CD14-positive monocyte (primary cell): Measurements from ENCODE around the gene WWC1. TPM values are rescaled to one million over a fixed set of nuclear protein-coding genes. Genes with fewer than 3 reads are reported as not detected.

Source experiments
- DNase-seq, 3 donors: peaks; one replicate each; pipeline ENCODE4 v3.0.0-alpha.2; 2011 to 2022
- H2AFZ ChIP-seq: 2 replicates; pipeline ENCODE4 v1.6.0; 2012; ENCODE audit warnings: mild to moderate bottlenecking, low read depth, low read length, inconsistent platforms; ENCODE audit not compliant: insufficient read depth, poor library complexity, severe bottlenecking
- H3K27ac ChIP-seq, 2 donors: 1 replicate in 1 of 2; 2 replicates in 1 of 2; pipeline ENCODE4 v1.5.1; 2012 to 2013; ENCODE audit warnings: low read length in 2 of 2, control low read depth in 1 of 2, inconsistent platforms in 1 of 2, low read depth in 1 of 2, mild to moderate bottlenecking in 1 of 2
- H3K27me3 ChIP-seq, 2 donors: one replicate each; pipeline versions ENCODE4 v1.6.0 to v1.6.1; 2011 to 2013; ENCODE audit warnings: low read length in 2 of 2; ENCODE audit not compliant: control insufficient read depth in 2 of 2, insufficient read depth in 2 of 2
- H3K36me3 ChIP-seq, 2 donors: replicated peaks in 1 of 2; 1 replicate in 1 of 2; 2 replicates in 1 of 2; pipeline versions ENCODE4 v1.5.1 to v1.6.1; 2012 to 2013; ENCODE audit warnings: low read length in 2 of 2, control low read depth in 1 of 2, inconsistent platforms in 1 of 2, mild to moderate bottlenecking in 1 of 2; ENCODE audit not compliant: insufficient read depth in 2 of 2, control insufficient read depth in 1 of 2
- H3K4me1 ChIP-seq, 2 donors: 1 replicate in 1 of 2; 2 replicates in 1 of 2; pipeline versions ENCODE4 v1.5.1 to v1.6.1; 2012 to 2013; ENCODE audit warnings: low read length in 2 of 2, control low read depth in 1 of 2, inconsistent platforms in 1 of 2, mild to moderate bottlenecking in 1 of 2, moderate library complexity in 1 of 2; ENCODE audit not compliant: insufficient read depth in 2 of 2, control insufficient read depth in 1 of 2
- H3K4me2 ChIP-seq: replicated peaks from 2 replicates; pipeline ENCODE3; 2012; ENCODE audit warnings: low read length, moderate library complexity, mild to moderate bottlenecking; ENCODE audit not compliant: poor library complexity, severe bottlenecking; ENCODE audit errors: extremely low read depth
- H3K4me3 ChIP-seq, 3 experiments: fragments of 200-600 bp in 1 of 3; sonication (generic) in 1 of 3; replicated peaks in 1 of 3; 1 replicate in 2 of 3; 2 replicates in 1 of 3; pipeline ENCODE4 v1.5.1; 2011 to 2013; ENCODE audit warnings: low read length in 3 of 3, mild to moderate bottlenecking in 3 of 3, control low read depth in 2 of 3, low read depth in 2 of 3, inconsistent platforms in 1 of 3, moderate library complexity in 1 of 3
- H3K79me2 ChIP-seq: 2 replicates; pipeline ENCODE4 v1.6.0; 2012; ENCODE audit warnings: mild to moderate bottlenecking, control low read depth, inconsistent platforms, low read length, moderate library complexity; ENCODE audit not compliant: insufficient read depth
- H3K9ac ChIP-seq: 2 replicates; pipeline ENCODE4 v1.6.0; 2017; ENCODE audit warnings: low read length, mild to moderate bottlenecking; ENCODE audit not compliant: insufficient read depth, poor library complexity, severe bottlenecking
- H3K9me3 ChIP-seq, 2 donors: replicated peaks in 1 of 2; 1 replicate in 1 of 2; 2 replicates in 1 of 2; pipeline versions ENCODE4 v1.5.1 to v1.6.1; 2012 to 2013; ENCODE audit warnings: low read length in 2 of 2, control low read depth in 1 of 2; ENCODE audit not compliant: control insufficient read depth in 1 of 2, insufficient read depth in 1 of 2
- H4K20me1 ChIP-seq: 2 replicates; pipeline ENCODE4 v1.6.0; 2012; ENCODE audit warnings: mild to moderate bottlenecking, low read length, control low read depth, moderate library complexity; ENCODE audit not compliant: insufficient read depth
- H3K27ac Mint-ChIP-seq, 7 donors: one replicate each; pipeline ENCODE4 v1.8.0; 2020; ENCODE audit warnings: mild to moderate bottlenecking in 7 of 7, mixed read lengths in 7 of 7, moderate library complexity in 6 of 7, inconsistent platforms in 2 of 7
- H3K27me3 Mint-ChIP-seq, 3 donors: one replicate each; pipeline ENCODE4 v1.8.0; 2021 to 2022; ENCODE audit warnings: low read depth in 3 of 3, mild to moderate bottlenecking in 3 of 3, mixed read lengths in 3 of 3, moderate library complexity in 3 of 3, inconsistent platforms in 1 of 3
- H3K36me3 Mint-ChIP-seq, 2 donors: one replicate each; pipeline ENCODE4 v1.8.0; 2020; ENCODE audit warnings: mixed read lengths in 2 of 2, inconsistent platforms in 1 of 2, mild to moderate bottlenecking in 1 of 2
- H3K4me1 Mint-ChIP-seq: one replicate; pipeline ENCODE4 v1.8.0; 2020; ENCODE audit warnings: mild to moderate bottlenecking, mixed read lengths
- H3K4me3 Mint-ChIP-seq, 2 donors: one replicate each; pipeline ENCODE4 v1.8.0; 2020; ENCODE audit warnings: mild to moderate bottlenecking in 2 of 2, mixed read lengths in 2 of 2, moderate library complexity in 1 of 2
- H3K9me3 Mint-ChIP-seq, 7 donors: one replicate each; pipeline ENCODE4 v1.8.0; 2020 to 2022; ENCODE audit warnings: mixed read lengths in 7 of 7, mild to moderate bottlenecking in 6 of 7, moderate library complexity in 6 of 7, inconsistent platforms in 2 of 7
- CTCF ChIP-seq: fragments of 200-600 bp; IDR thresholded peaks from one replicate; pipeline ENCODE4 v1.8.0; 2022; ENCODE audit warnings: antibody characterized with exemption, mild to moderate bottlenecking
- WGBS: methylation state at CpG from one replicate; pipeline ENCODE4 v1.1.5; 2013; ENCODE audit warnings: missing lambda C conversion rate; ENCODE audit not compliant: insufficient coverage; 5-methylcytosine and 5-hydroxymethylcytosine counted together
- intact Hi-C, 2 donors: fragments of 100-400 bp; cut with micrococcal nuclease; formaldehyde crosslinking; loops; one replicate each; pipeline versions ENCODE4 v1.15.0 to v1.15.1; 2023
- polyA plus RNA-seq, 3 donors: library from polyadenylated mRNA; depleted of rRNA in 1 of 3; unstranded in 2 of 3; stranded (reverse) in 1 of 3; fragments of 300-500 nt in 2 of 3; fragments of >200 nt in 1 of 3; fragmentation: Illumina TruSeq in 2 of 3; gene quantifications; 1 replicate in 2 of 3; 2 replicates in 1 of 3; pipeline ENCODE4 v1.2.3, GENCODE V29; 2012 to 2021

WWC1 gene
- polyA plus RNA-seq, 3 donors, result not detected

DNA sequence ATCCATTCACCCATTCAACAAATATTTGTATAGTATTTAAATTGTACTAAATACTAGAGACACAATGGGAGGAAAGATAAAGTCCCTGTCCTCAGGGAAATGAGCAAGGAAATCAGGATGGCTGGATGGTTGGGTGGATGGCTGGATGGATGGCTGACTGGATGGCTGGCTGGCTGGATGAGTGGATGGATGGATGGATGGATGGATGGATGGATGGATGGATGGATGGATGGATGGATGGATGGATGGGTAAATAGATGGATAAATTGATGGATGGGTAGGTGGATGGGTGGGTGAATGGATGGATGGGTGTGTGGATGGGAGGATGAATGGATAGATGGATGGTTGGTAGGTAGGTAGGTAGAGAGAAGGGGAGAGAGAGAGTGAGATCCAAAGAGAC, 41.5 kb upstream of the WWC1 start:
- Histone ChIP-seq H3K9me3 (peaks cover 0 to 8% of the 10 kb centered on the region in 2 donors), H2AFZ (no peak overlapping the region), H3K36me3 (no peaks in the 10 kb centered on the region), H3K4me1 (no peaks in the 10 kb centered on the region), H3K27me3 (no peaks in the 10 kb centered on the region), H3K4me3 (no peak overlapping the region), H4K20me1 (no peaks in the 10 kb centered on the region), H3K9ac (no peak overlapping the region), H3K4me2 (no peak overlapping the region), H3K27ac (no peak overlapping the region), H3K79me2 (no peaks in the 10 kb centered on the region)
- H3K27me3 Mint-ChIP-seq, result peaks cover 0 to 5% (median 1%) of the 10 kb centered on the region in 3 donors
- intact Hi-C loops, result no loop called here
- H3K27ac Mint-ChIP-seq, result peak overlapping the region in 1 of 7 donors; percentile 24
- peaks cover 2 to 10% (median 8%) of the 10 kb centered on the region in 7 donors for H3K9me3 Mint-ChIP-seq
- no peak for TF ChIP-seq CTCF
- H3K4me3 Mint-ChIP-seq, result no peak overlapping the region
- no peaks in the 10 kb centered on the region for H3K4me1 Mint-ChIP-seq
- DNase-seq, result no peak
- H3K36me3 Mint-ChIP-seq, result no peaks in the 10 kb centered on the region

DNA sequence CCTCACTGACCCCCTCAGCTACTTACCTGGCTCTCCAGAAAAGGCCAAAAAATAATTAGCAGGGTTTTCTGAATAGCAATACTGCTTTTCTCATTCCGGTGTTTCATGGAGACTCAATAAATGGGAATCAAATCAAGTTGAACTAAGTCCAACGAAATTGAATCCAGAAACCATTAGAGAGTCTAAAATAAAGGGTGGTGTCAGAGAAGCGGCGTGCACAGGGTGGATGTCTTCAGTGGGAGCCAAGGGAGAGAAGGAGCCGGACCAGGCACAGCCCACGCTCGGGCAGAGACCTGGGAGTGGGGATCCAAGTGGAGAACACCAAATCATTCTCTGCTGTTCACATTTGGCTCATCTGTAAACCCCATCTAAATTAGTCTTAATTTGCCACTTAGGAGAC, 40.2 kb upstream of the WWC1 start:
- H3K27ac ChIP-seq, result no peak overlapping the region
- H3K36me3 Mint-ChIP-seq, result no peaks in the 10 kb centered on the region
- peaks cover 0 to 8% of the 10 kb centered on the region in 2 donors for H3K9me3 ChIP-seq
- no peaks in the 10 kb centered on the region for H3K4me1 Mint-ChIP-seq
- no peak overlapping the region for H3K4me2 ChIP-seq
- H4K20me1 ChIP-seq, result no peaks in the 10 kb centered on the region
- no peak overlapping the region for H3K4me3 Mint-ChIP-seq
- 89% methylated on average over 4 of the region's 7 CpGs for WGBS
- H3K4me1 ChIP-seq, result no peaks in the 10 kb centered on the region
- no peaks in the 10 kb centered on the region for H3K36me3 ChIP-seq
- no peak for DNase-seq
- no peak overlapping the region for H3K9ac ChIP-seq
- no peak overlapping the region for H3K4me3 ChIP-seq
- no peaks in the 10 kb centered on the region for H3K79me2 ChIP-seq
- no peak for TF ChIP-seq CTCF
- no peak overlapping the region for H3K27ac Mint-ChIP-seq
- peaks cover 0 to 5% (median 1%) of the 10 kb centered on the region in 3 donors for H3K27me3 Mint-ChIP-seq
- no peaks in the 10 kb centered on the region for H3K27me3 ChIP-seq
- H2AFZ ChIP-seq, result no peak overlapping the region
- H3K9me3 Mint-ChIP-seq, result peaks cover 2 to 10% (median 8%) of the 10 kb centered on the region in 7 donors
- intact Hi-C loops, result no loop called here
